Measurements from ENCODE around the gene ATP13A2. TPM values are rescaled to one million over a fixed set of nuclear protein-coding genes. Genes with fewer than 3 reads are reported as not detected.

The ATP13A2 gene
- 17.7 TPM for total RNA-seq (2013)
- polyA plus RNA-seq (10 to 100 TPM; 17.6 to 37.8 (median 19.5) TPM), polyA minus RNA-seq (21.2 and 26.0 TPM in 2 replicates), total RNA-seq (4.7 to 24.3 (median 18.0) reads per million in 11 experiments)

- Histone ChIP-seq H2AFZ (ENCODE audit: insufficient read depth, low read depth, low read length, poor library complexity, severe bottlenecking) (peak within 1 kb of the TSS; percentile 83), H3K4me2 (replicated peaks; ENCODE audit: extremely low read depth, low read length, poor library complexity, severe bottlenecking) (peak within 1 kb of the TSS; percentile 96), H4K20me1 (ENCODE audit: insufficient read depth, low read length) (peaks cover 21% of the 10 kb centered on the region), H3K9me3 (replicated peaks in 1 of 2; ENCODE audit: control insufficient read depth in 1 of 2, insufficient read depth in 1 of 2, low read length in 2 of 2) (no peaks in the 10 kb centered on the region), H3K4me3 (replicated peaks in 1 of 3; ENCODE audit: low read depth in 2 of 3, low read length in 3 of 3) (peak within 1 kb of the TSS; percentile 68 to 91 (median 81)), H3K27ac (ENCODE audit: low read depth in 1 of 2, low read length in 2 of 2) (peak within 1 kb of the TSS in 1 of 2 donors; percentile 41), H3K9ac (ENCODE audit: insufficient read depth, low read length, poor library complexity, severe bottlenecking) (peak within 1 kb of the TSS; percentile 69), H3K27me3 (ENCODE audit: control insufficient read depth in 2 of 2, insufficient read depth in 2 of 2, low read length in 2 of 2) (no peaks in the 10 kb centered on the region), H3K4me1 (ENCODE audit: control insufficient read depth in 1 of 2, insufficient read depth in 2 of 2, low read length in 2 of 2) (peaks cover 54 to 61% of the 10 kb centered on the region in 2 donors), H3K36me3 (replicated peaks in 1 of 2; ENCODE audit: control insufficient read depth in 1 of 2, insufficient read depth in 2 of 2, low read length in 2 of 2) (no peaks in the 10 kb centered on the region), H3K79me2 (ENCODE audit: insufficient read depth, low read length) (peaks cover 12% of the 10 kb centered on the region)
- H3K4me3 Mint-ChIP-seq, result peak within 1 kb of the TSS; percentile 86 to 90
- peaks cover 57% of the 10 kb centered on the region for H3K4me1 Mint-ChIP-seq
- 1% methylated on average over 92 of the region's 94 CpGs for WGBS (ENCODE audit: insufficient coverage)
- peaks cover 0 to under 1% of the 10 kb centered on the region in 2 donors for H3K36me3 Mint-ChIP-seq
- peak; percentile 30 to 71 (median 52) for DNase-seq
- intact Hi-C loops (cut with micrococcal nuclease), result no loop called here
- H3K27ac Mint-ChIP-seq, result peak within 1 kb of the TSS in 6 of 7 donors; percentile 43 to 80 (median 68)
- no peaks in the 10 kb centered on the region for H3K9me3 Mint-ChIP-seq
- no peak for TF ChIP-seq CTCF (IDR thresholded peaks at IDR 0.05)
- H3K27me3 Mint-ChIP-seq (ENCODE audit: low read depth in 3 of 3), result peaks cover 4 to 5% (median 5%) of the 10 kb centered on the region in 3 donors
These were observed at the start of gene ATP13A2 for GRCh38 chr1:17011439-17012307. Gene ATP13A2 (minus strand): TSS chr1:17011928. CDS start chr1:17011738, 190 bp downstream.

- 42% methylated on average over 3 of the region's 3 CpGs for WGBS (ENCODE audit: insufficient coverage)
- peaks cover 67 to 74% of the 10 kb centered on the region in 2 donors for H3K4me1 ChIP-seq (ENCODE audit: control insufficient read depth in 1 of 2, insufficient read depth in 2 of 2, low read length in 2 of 2)
These were observed 49.8 kb upstream of the ATP13A2 start for GRCh38 chr1:17061486-17061885.

More at GRCh38 chr1:17061486-17061885, 49.8 kb upstream of the ATP13A2 start:
- H3K9ac ChIP-seq (ENCODE audit: insufficient read depth, low read length, poor library complexity, severe bottlenecking), result no peak overlapping the region
- H3K9me3 Mint-ChIP-seq, result peaks cover 0 to 6% (median 0%) of the 10 kb centered on the region in 7 donors
- H4K20me1 ChIP-seq (ENCODE audit: insufficient read depth, low read length), result no peaks in the 10 kb centered on the region
- intact Hi-C loops (cut with micrococcal nuclease), result loop anchor here (2.0 to 10.0 kb wide), 5 partner anchors 13 to 341 kb away; no protein-coding TSS in a partner anchor
- peak in 2 of 3 donors; percentile 62 to 71 for DNase-seq
- H3K4me3 Mint-ChIP-seq, result peak overlapping the region in 1 of 2 donors; percentile 8
- peaks cover 0 to 5% of the 10 kb centered on the region in 2 donors for H3K9me3 ChIP-seq (replicated peaks in 1 of 2; ENCODE audit: control insufficient read depth in 1 of 2, insufficient read depth in 1 of 2, low read length in 2 of 2)
- peak overlapping the region; percentile 74 to 84 for H3K27ac ChIP-seq (ENCODE audit: low read depth in 1 of 2, low read length in 2 of 2)
- H2AFZ ChIP-seq (ENCODE audit: insufficient read depth, low read depth, low read length, poor library complexity, severe bottlenecking), result no peak overlapping the region
- no peaks in the 10 kb centered on the region for H3K79me2 ChIP-seq (ENCODE audit: insufficient read depth, low read length)
- peaks cover 0 to 1% (median 0%) of the 10 kb centered on the region in 3 donors for H3K27me3 Mint-ChIP-seq (ENCODE audit: low read depth in 3 of 3)
- H3K27ac Mint-ChIP-seq, result peak overlapping the region; percentile 86 to 95 (median 90)
- H3K4me2 ChIP-seq (replicated peaks; ENCODE audit: extremely low read depth, low read length, poor library complexity, severe bottlenecking), result peak overlapping the region; percentile 61
- TF ChIP-seq CTCF (IDR thresholded peaks at IDR 0.05), result no peak
- H3K36me3 ChIP-seq (replicated peaks in 1 of 2; ENCODE audit: control insufficient read depth in 1 of 2, insufficient read depth in 2 of 2, low read length in 2 of 2), result no peaks in the 10 kb centered on the region
- peaks cover 0 to 4% of the 10 kb centered on the region in 2 donors for H3K36me3 Mint-ChIP-seq
- H3K4me1 Mint-ChIP-seq, result peaks cover 59% of the 10 kb centered on the region
- no peaks in the 10 kb centered on the region for H3K27me3 ChIP-seq (ENCODE audit: control insufficient read depth in 2 of 2, insufficient read depth in 2 of 2, low read length in 2 of 2)
- H3K4me3 ChIP-seq (replicated peaks in 1 of 3; ENCODE audit: low read depth in 2 of 3, low read length in 3 of 3), result peak overlapping the region in 1 of 3 experiments; percentile 56
